Neural progenitor cell (in vitro differentiated cells): ENCODE data around the gene ART3. TPM values are rescaled to one million over a fixed set of nuclear protein-coding genes. Genes with fewer than 3 reads are reported as not detected.

ENCODE experiments used
- DNase-seq: peaks from one replicate; pipeline ENCODE4 v3.0.0-alpha.2; 2016; ENCODE audit warnings: low spot score
- H2AFZ ChIP-seq: fragments of 200-600 bp; sonication (generic); replicated peaks from 2 replicates; pipeline ENCODE4 v1.6.1; 2016; ENCODE audit warnings: antibody characterized with exemption
- H3F3A ChIP-seq: fragments of 200-600 bp; sonication (generic); 2 replicates; pipeline ENCODE4 v1.6.1; 2016; ENCODE audit warnings: antibody characterized with exemption, low read depth
- H3K27ac ChIP-seq: fragments of 200-600 bp; sonication (generic); 2 replicates; pipeline ENCODE4 v1.5.1; 2016; ENCODE audit warnings: mild to moderate bottlenecking
- H3K27me3 ChIP-seq: fragments of 200-600 bp; sonication (generic); 2 replicates; pipeline ENCODE4 v1.6.1; 2016; ENCODE audit warnings: mild to moderate bottlenecking, moderate library complexity
- H3K36me3 ChIP-seq: fragments of 200-600 bp; sonication (generic); 2 replicates; pipeline ENCODE4 v1.5.1; 2016
- H3K4me1 ChIP-seq: fragments of 200-600 bp; sonication (generic); 2 replicates; pipeline ENCODE4 v1.6.1; 2016; ENCODE audit warnings: mixed run types
- H3K4me2 ChIP-seq: fragments of 200-600 bp; sonication (generic); 2 replicates; pipeline ENCODE4 v1.6.1; 2016
- H3K4me3 ChIP-seq: fragments of 200-600 bp; sonication (generic); 2 replicates; pipeline ENCODE4 v1.5.1; 2016
- H3K79me2 ChIP-seq: fragments of 200-600 bp; sonication (generic); 2 replicates; pipeline ENCODE4 v1.6.1; 2016; ENCODE audit warnings: low read depth
- H3K9ac ChIP-seq: fragments of 200-600 bp; sonication (generic); 2 replicates; pipeline ENCODE4 v1.6.1; 2016
- H3K9me3 ChIP-seq: fragments of 200-600 bp; sonication (generic); 2 replicates; pipeline ENCODE4 v1.5.1; 2016; ENCODE audit warnings: low read depth
- H4K20me1 ChIP-seq: fragments of 200-600 bp; sonication (generic); 2 replicates; pipeline ENCODE4 v1.6.1; 2016; ENCODE audit warnings: low read depth
- H3K27ac Mint-ChIP-seq: 3 replicates; pipeline ENCODE4 v1.8.0; 2021; ENCODE audit warnings: mixed read lengths
- H3K27me3 Mint-ChIP-seq: 2 replicates; pipeline ENCODE4 v1.8.0; 2022; ENCODE audit warnings: low read depth, mild to moderate bottlenecking, inconsistent platforms, moderate library complexity, mixed read lengths; ENCODE audit not compliant: insufficient read depth
- H3K36me3 Mint-ChIP-seq: 3 replicates; pipeline ENCODE4 v1.8.0; 2021; ENCODE audit warnings: mixed read lengths
- H3K4me1 Mint-ChIP-seq: 3 replicates; pipeline ENCODE4 v1.8.0; 2021; ENCODE audit warnings: mixed read lengths
- H3K4me3 Mint-ChIP-seq: 3 replicates; pipeline ENCODE4 v1.8.0; 2021; ENCODE audit warnings: mild to moderate bottlenecking, moderate library complexity, mixed read lengths
- H3K9me3 Mint-ChIP-seq: 3 replicates; pipeline ENCODE4 v1.8.0; 2020; ENCODE audit warnings: mixed read lengths
- EZH2 ChIP-seq: fragments of 200-600 bp; sonication (generic); IDR thresholded peaks from 2 replicates; pipeline ENCODE4 v1.6.1; 2017; ENCODE audit warnings: antibody characterized with exemption, mild to moderate bottlenecking, moderate library complexity
- EZH2phosphoT487 ChIP-seq: fragments of 200-600 bp; sonication (generic); IDR thresholded peaks from 2 replicates; pipeline ENCODE4 v1.6.1; 2017; ENCODE audit warnings: antibody characterized with exemption
- total RNA-seq: library from RNA; depleted of rRNA; stranded (reverse); fragments of >200 nt; gene quantifications from 2 replicates; pipeline ENCODE4 v1.2.3, GENCODE V29; 2015; ENCODE audit warnings: low replicate concordance
- TF ChIP-seq, protein P1 (sequence below): fragments of 200-600 bp; sonication (generic); IDR thresholded peaks from 2 replicates; pipeline ENCODE4 v1.5.1; 2017; ENCODE audit warnings: antibody characterized with exemption, mild to moderate bottlenecking

Gene ART3
- total RNA-seq, 1 donor from 2014 or later = not detected

DNA sequence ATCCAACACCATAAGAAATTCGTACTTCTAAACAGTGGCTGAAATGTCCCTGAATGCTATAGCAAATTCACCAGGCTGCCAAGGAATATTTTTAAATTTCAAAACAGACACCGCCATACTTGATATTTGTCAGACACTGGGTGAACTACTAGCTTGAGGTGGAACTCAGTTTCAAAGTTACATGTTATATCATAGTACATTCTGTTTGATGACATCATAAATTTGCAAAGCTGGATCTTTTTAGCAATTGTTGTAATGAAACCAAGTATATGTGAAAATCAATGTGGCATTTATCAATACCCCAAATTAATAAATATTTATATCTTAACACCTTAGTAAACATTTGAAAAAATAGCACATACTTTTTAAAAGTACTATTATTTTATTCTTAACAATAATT lies 14.2 kb downstream of the ART3 start:
- Mint-ChIP-seq H3K36me3 (no peaks in the 10 kb centered on the region), H3K4me3 (no peak overlapping the region), H3K27ac (no peak overlapping the region), H3K4me1 (peaks cover 7% of the 10 kb centered on the region), H3K9me3 (no peaks in the 10 kb centered on the region), H3K27me3 (no peaks in the 10 kb centered on the region)
- no peak overlapping the region for H3K4me3 ChIP-seq
- H2AFZ ChIP-seq = no peak overlapping the region
- no peaks in the 10 kb centered on the region for H3K9me3 ChIP-seq
- H3K27me3 ChIP-seq = no peaks in the 10 kb centered on the region
- H4K20me1 ChIP-seq = no peaks in the 10 kb centered on the region
- H3K4me1 ChIP-seq = no peaks in the 10 kb centered on the region
- no peaks in the 10 kb centered on the region for H3K79me2 ChIP-seq
- DNase-seq = no peak
- H3K36me3 ChIP-seq = no peaks in the 10 kb centered on the region
- no peak overlapping the region for H3K27ac ChIP-seq
- no peak overlapping the region for H3K4me2 ChIP-seq
- H3K9ac ChIP-seq = no peak overlapping the region
- H3F3A ChIP-seq = no peaks in the 10 kb centered on the region
- TF ChIP-seq EZH2 = no peak
- no peak for TF ChIP-seq EZH2phosphoT487
- TF ChIP-seq, protein P1, sequence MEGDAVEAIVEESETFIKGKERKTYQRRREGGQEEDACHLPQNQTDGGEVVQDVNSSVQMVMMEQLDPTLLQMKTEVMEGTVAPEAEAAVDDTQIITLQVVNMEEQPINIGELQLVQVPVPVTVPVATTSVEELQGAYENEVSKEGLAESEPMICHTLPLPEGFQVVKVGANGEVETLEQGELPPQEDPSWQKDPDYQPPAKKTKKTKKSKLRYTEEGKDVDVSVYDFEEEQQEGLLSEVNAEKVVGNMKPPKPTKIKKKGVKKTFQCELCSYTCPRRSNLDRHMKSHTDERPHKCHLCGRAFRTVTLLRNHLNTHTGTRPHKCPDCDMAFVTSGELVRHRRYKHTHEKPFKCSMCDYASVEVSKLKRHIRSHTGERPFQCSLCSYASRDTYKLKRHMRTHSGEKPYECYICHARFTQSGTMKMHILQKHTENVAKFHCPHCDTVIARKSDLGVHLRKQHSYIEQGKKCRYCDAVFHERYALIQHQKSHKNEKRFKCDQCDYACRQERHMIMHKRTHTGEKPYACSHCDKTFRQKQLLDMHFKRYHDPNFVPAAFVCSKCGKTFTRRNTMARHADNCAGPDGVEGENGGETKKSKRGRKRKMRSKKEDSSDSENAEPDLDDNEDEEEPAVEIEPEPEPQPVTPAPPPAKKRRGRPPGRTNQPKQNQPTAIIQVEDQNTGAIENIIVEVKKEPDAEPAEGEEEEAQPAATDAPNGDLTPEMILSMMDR = no peak

DNA sequence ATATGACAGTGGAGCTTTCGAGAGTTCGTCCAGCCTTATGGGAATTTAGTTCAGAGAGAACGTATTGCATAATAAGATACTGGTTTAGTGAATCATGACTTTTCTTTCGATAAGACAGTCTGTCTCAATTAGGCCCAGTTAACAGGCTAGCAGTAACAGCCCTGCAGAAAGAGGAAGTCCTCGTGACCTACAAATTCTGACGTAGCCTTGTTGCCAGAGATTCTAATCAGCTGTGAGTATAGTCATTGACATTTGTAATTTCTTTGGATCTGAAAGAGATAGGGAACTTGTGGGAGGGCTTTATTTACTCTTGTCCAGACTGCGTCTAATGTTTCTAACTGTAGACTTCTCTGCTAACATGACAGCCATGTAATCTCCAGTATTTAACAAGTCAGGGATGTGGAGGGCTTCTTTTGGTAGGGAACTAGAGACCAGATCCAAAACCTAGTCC lies 15.8 kb downstream of the ART3 start:
- TF ChIP-seq EZH2 = no peak
- TF ChIP-seq, protein P1 = no peak
- no peak for TF ChIP-seq EZH2phosphoT487
- H3K79me2 ChIP-seq = no peaks in the 10 kb centered on the region
- peaks cover 7% of the 10 kb centered on the region for H3K4me1 Mint-ChIP-seq
- H4K20me1 ChIP-seq = no peaks in the 10 kb centered on the region
- H3F3A ChIP-seq = no peaks in the 10 kb centered on the region
- no peak overlapping the region for H3K4me2 ChIP-seq
- no peaks in the 10 kb centered on the region for H3K9me3 ChIP-seq
- H3K27me3 ChIP-seq = no peaks in the 10 kb centered on the region
- no peak overlapping the region for H3K27ac ChIP-seq
- H3K27ac Mint-ChIP-seq = no peak overlapping the region
- no peaks in the 10 kb centered on the region for H3K36me3 ChIP-seq
- H3K27me3 Mint-ChIP-seq = no peaks in the 10 kb centered on the region
- no peaks in the 10 kb centered on the region for H3K4me1 ChIP-seq
- no peak overlapping the region for H3K4me3 ChIP-seq
- H2AFZ ChIP-seq = no peak overlapping the region
- H3K9me3 Mint-ChIP-seq = no peaks in the 10 kb centered on the region
- no peak overlapping the region for H3K9ac ChIP-seq
- no peak for DNase-seq
- H3K4me3 Mint-ChIP-seq = no peak overlapping the region
- no peaks in the 10 kb centered on the region for H3K36me3 Mint-ChIP-seq

DNA sequence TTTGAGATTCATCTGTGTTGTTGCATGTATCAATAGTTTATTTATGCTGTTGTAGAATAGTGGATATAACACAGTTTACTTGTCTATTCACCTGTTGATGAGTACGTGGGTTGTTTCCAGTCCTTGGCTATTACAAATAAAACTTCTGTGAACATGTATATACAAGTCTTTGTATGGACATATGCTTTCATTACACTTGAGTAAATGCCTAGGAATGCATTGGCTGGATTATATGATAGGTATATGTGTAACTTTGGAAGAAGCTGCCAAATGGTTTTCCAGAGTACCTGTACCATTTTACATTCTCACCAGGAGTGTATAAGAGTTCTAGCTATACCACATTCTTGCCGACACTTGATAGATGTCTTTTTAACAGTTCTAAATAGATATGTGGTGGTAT lies 16.5 kb downstream of the ART3 start:
- Mint-ChIP-seq H3K4me1 (peaks cover 10% of the 10 kb centered on the region), H3K36me3 (no peaks in the 10 kb centered on the region), H3K27ac (no peak overlapping the region), H3K27me3 (no peaks in the 10 kb centered on the region), H3K9me3 (no peaks in the 10 kb centered on the region), H3K4me3 (no peak overlapping the region)
- no peaks in the 10 kb centered on the region for H3K36me3 ChIP-seq
- H3K9me3 ChIP-seq = no peaks in the 10 kb centered on the region
- no peak overlapping the region for H3K27ac ChIP-seq
- no peaks in the 10 kb centered on the region for H4K20me1 ChIP-seq
- no peak overlapping the region for H3K4me3 ChIP-seq
- no peak overlapping the region for H2AFZ ChIP-seq
- no peaks in the 10 kb centered on the region for H3F3A ChIP-seq
- TF ChIP-seq, protein P1 = no peak
- TF ChIP-seq EZH2phosphoT487 (no peak), EZH2 (no peak)
- no peak overlapping the region for H3K9ac ChIP-seq
- DNase-seq = no peak
- H3K79me2 ChIP-seq = no peaks in the 10 kb centered on the region
- no peak overlapping the region for H3K4me2 ChIP-seq
- no peaks in the 10 kb centered on the region for H3K27me3 ChIP-seq
- no peaks in the 10 kb centered on the region for H3K4me1 ChIP-seq
